Body of pancreas (tissue), 4 donors: ENCODE data around the gene PRSS56. TPM values are rescaled to one million over a fixed set of nuclear protein-coding genes. Genes with fewer than 3 reads are reported as not detected.

Experiments used
- ATAC-seq: fragments of 150-250 bp; one replicate; pipeline ENCODE4 v1.9.1; 2016
- DNase-seq, 4 donors: peaks; one replicate each; pipeline ENCODE4 v3.0.0-alpha.2; 2019
- H3K27ac ChIP-seq, 4 donors: fragments of 200-600 bp; sonication (generic); 1 replicate in 3 of 4; 2 replicates in 1 of 4; pipeline versions ENCODE4 v1.5.1 to v1.6.1; 2016 to 2019; ENCODE audit warnings: mild to moderate bottlenecking in 1 of 4, mixed read lengths in 1 of 4, moderate library complexity in 1 of 4
- H3K27me3 ChIP-seq, 2 donors: fragments of 200-600 bp; sonication (generic); one replicate each; pipeline ENCODE4 v1.6.0; 2016; ENCODE audit warnings: mild to moderate bottlenecking in 1 of 2
- H3K36me3 ChIP-seq, 2 donors: fragments of 200-600 bp; sonication (generic); replicated peaks in 1 of 2; 2 replicates each; pipeline ENCODE4 v1.5.1; 2016; ENCODE audit warnings: low read depth in 2 of 2; ENCODE audit not compliant: insufficient read depth in 1 of 2
- H3K4me1 ChIP-seq: fragments of 200-600 bp; sonication (generic); one replicate; pipeline ENCODE4 v1.6.0; 2016
- H3K4me3 ChIP-seq, 2 donors: fragments of 200-600 bp; sonication (generic); 1 replicate in 1 of 2; 2 replicates in 1 of 2; pipeline ENCODE4 v1.5.1; 2016 to 2019
- H3K9me3 ChIP-seq, 3 donors: fragments of 200-600 bp; sonication (generic); 1 replicate in 2 of 3; 2 replicates in 1 of 3; pipeline ENCODE4 v1.5.1; 2016
- POLR2A ChIP-seq, 3 donors: fragments of 450-650 bp; IDR thresholded peaks; one replicate each; pipeline ENCODE4 v1.6.1; 2016; ENCODE audit warnings: antibody characterized with exemption in 3 of 3, mild to moderate bottlenecking in 2 of 3
- WGBS, 2 donors: methylation state at CpG; one replicate each; pipeline ENCODE4 v1.1.5; 2017; 5-methylcytosine and 5-hydroxymethylcytosine counted together
- intact Hi-C: fragments of 100-400 bp; cut with DNase I; formaldehyde crosslinking; loops from one replicate; pipeline ENCODE4 v1.15.1; 2023
- total RNA-seq, 2 donors: library from RNA; depleted of rRNA; stranded (reverse); fragments of >200 nt; gene quantifications; one replicate each; pipeline ENCODE4 v1.1.0, GENCODE V29; 2016
- TF ChIP-seq, protein P1 (sequence below), 7 experiments: fragments of 450-650 bp in 4 of 7; fragments of 200-600 bp in 3 of 7; sonication (generic) in 3 of 7; IDR thresholded peaks; one replicate each; pipeline ENCODE4 v1.5.1; 2016 to 2019; ENCODE audit warnings: antibody characterized with exemption in 7 of 7

The PRSS56 gene
- total RNA-seq, 2 donors from 2014 or later, result not detected

DNA sequence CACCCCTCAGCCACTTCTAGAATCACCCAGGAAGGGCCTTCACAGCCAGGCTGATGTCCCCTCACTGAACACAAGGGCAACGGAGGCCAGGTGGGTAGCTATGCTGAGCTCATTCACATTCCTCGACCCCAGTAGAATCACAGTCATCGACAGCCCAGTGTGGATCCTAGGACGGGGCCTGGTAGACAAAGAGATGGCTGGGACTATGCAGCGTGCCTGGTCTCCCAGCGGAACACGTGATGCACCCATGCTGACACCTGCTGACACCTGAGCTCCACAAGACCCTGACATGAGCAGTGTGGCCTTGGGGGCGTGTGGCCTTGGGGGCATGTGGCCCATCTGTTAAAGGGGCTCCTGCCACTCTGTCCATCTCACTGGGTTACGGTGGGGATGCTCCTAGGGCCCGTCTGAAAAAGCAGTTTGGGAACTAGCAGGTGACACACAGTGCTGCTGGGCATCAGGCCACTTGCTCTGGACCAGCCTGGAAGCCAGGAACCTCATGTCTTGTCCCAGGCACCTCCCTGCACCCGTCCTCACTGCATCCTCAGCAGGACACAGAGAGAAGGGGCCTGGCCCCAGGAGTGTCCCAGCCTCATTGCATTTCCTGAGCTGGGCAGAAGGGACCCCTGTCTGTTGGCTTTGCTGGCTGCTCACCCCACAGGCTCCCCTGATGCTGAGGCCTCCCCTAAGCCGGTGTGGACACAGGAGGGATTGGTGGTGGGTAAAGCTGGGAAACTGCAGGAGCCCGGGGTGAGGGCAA lies 42.3 kb upstream of the PRSS56 start:
- Histone ChIP-seq H3K9me3 (no peaks in the 10 kb centered on the region), H3K27me3 (no peaks in the 10 kb centered on the region), H3K36me3 (no peaks in the 10 kb centered on the region), H3K27ac (no peak overlapping the region), H3K4me1 (no peaks in the 10 kb centered on the region), H3K4me3 (no peak overlapping the region)
- intact Hi-C loops, result no loop called here
- DNase-seq (peak in 1 of 4 donors; percentile 2), ATAC-seq (no peak)
- WGBS, 2 donors, result 73 to 79% methylated on average over 3 to 13 of the region's 13 CpGs
- TF ChIP-seq, protein P1, sequence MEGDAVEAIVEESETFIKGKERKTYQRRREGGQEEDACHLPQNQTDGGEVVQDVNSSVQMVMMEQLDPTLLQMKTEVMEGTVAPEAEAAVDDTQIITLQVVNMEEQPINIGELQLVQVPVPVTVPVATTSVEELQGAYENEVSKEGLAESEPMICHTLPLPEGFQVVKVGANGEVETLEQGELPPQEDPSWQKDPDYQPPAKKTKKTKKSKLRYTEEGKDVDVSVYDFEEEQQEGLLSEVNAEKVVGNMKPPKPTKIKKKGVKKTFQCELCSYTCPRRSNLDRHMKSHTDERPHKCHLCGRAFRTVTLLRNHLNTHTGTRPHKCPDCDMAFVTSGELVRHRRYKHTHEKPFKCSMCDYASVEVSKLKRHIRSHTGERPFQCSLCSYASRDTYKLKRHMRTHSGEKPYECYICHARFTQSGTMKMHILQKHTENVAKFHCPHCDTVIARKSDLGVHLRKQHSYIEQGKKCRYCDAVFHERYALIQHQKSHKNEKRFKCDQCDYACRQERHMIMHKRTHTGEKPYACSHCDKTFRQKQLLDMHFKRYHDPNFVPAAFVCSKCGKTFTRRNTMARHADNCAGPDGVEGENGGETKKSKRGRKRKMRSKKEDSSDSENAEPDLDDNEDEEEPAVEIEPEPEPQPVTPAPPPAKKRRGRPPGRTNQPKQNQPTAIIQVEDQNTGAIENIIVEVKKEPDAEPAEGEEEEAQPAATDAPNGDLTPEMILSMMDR (IDR thresholded peaks at IDR 0.05), result no peak
- TF ChIP-seq POLR2A (IDR thresholded peaks at IDR 0.05), result no peak

DNA sequence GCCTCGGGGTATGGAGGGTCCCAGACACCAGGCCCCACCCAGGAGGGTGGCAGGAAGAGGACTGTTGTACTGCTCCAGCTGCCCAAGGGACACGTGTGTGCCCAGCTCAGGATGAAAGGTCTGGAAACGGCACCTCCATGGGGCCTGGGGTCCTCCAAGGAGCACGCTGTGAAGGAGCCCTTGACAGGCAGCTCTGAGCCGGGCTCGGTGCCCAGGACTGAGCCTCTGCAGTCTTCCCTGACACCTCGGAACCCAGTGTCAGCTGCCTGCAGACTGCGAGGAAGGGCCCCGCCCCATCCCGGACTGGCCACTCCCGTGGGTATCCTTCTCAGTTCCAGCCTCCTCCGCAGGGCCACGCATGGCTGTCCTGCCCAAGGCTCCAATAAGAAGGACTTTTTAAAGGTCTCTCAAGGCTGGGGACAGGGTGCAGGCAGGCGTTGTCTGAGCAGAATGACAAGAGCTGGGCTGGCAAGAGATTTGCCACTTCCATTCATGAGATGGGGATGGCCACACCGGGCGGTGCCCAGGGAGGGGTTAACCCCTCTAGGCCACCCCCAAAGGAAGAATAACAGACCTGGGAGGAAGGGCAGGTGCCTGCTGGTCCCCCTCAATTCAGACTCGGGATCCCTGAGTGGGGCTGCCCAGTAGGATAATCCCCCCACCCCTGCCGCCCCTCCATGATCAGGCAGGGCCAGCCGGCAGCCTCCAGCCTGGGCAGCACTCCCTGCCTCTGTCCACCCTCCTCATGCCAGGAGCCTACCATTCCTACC lies 41.4 kb upstream of the PRSS56 start:
- no peak overlapping the region for H3K27ac ChIP-seq
- peak in 1 of 4 donors; percentile 6 for DNase-seq
- 60 to 68% methylated on average over 8 to 11 of the region's 19 CpGs for WGBS, 2 donors

DNA sequence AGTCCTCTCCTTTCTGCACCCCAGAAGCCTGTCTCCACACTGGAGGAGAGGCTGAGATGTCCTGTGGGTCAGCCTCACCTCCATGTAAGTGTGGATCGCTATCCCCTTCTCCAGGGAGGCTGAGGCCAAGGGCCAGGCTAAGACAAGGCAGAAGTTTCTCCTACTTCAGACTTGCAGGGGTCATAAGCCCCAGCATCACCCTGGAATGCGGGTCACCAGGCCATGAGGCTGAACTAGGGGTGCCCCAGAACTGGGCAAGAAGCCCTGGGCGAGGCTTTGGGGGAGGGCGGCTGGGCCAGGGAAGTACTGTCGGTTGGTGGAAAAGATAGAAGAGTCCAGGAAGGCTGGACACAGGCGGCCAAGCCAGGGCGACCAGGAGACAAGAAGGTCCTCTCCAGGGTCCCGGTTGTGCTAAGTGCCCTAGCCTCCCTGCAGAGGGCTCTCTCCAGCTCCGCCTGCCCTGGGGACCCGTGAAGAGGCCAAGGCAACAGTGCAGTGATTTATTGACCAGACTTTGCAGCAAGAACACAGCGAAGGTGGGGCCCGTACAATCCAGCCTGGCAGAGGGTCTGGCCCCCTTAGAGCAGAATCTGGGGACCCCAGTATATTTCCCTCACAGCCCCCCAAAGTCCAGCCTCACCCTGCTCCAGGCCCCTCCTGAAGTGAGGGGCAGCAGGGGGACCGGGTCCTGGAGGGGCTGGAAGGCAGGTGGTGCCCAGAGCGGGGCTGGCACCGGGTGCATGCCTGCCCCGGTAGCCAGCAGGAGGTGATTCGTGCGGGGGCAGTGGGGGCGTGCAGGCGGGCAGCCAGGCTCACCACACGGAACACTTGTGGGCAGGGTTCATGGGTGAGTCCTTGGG lies 40.6 kb upstream of the PRSS56 start:
- Histone ChIP-seq H3K27ac (no peak overlapping the region), H3K9me3 (no peaks in the 10 kb centered on the region), H3K4me3 (no peak overlapping the region), H3K4me1 (no peaks in the 10 kb centered on the region), H3K36me3 (no peaks in the 10 kb centered on the region), H3K27me3 (no peaks in the 10 kb centered on the region)
- intact Hi-C loops, result no loop called here
- WGBS, 2 donors, result 55 to 60% methylated on average over 5 to 21 of the region's 21 CpGs
- no peak for TF ChIP-seq POLR2A (IDR thresholded peaks at IDR 0.05)
- TF ChIP-seq, protein P1 (IDR thresholded peaks at IDR 0.05), result no peak
- DNase-seq (peak in 1 of 4 donors; percentile 11), ATAC-seq (no peak)

More for the DNA sequence above, 41.4 kb upstream of the PRSS56 start:
- intact Hi-C loops, result no loop called here
- Histone ChIP-seq H3K4me1 (no peaks in the 10 kb centered on the region), H3K36me3 (no peaks in the 10 kb centered on the region), H3K4me3 (no peak overlapping the region), H3K27me3 (no peaks in the 10 kb centered on the region), H3K9me3 (no peaks in the 10 kb centered on the region)
- no peak for ATAC-seq
- TF ChIP-seq, protein P1 (IDR thresholded peaks at IDR 0.05), result no peak
- TF ChIP-seq POLR2A (IDR thresholded peaks at IDR 0.05), result no peak

DNA sequence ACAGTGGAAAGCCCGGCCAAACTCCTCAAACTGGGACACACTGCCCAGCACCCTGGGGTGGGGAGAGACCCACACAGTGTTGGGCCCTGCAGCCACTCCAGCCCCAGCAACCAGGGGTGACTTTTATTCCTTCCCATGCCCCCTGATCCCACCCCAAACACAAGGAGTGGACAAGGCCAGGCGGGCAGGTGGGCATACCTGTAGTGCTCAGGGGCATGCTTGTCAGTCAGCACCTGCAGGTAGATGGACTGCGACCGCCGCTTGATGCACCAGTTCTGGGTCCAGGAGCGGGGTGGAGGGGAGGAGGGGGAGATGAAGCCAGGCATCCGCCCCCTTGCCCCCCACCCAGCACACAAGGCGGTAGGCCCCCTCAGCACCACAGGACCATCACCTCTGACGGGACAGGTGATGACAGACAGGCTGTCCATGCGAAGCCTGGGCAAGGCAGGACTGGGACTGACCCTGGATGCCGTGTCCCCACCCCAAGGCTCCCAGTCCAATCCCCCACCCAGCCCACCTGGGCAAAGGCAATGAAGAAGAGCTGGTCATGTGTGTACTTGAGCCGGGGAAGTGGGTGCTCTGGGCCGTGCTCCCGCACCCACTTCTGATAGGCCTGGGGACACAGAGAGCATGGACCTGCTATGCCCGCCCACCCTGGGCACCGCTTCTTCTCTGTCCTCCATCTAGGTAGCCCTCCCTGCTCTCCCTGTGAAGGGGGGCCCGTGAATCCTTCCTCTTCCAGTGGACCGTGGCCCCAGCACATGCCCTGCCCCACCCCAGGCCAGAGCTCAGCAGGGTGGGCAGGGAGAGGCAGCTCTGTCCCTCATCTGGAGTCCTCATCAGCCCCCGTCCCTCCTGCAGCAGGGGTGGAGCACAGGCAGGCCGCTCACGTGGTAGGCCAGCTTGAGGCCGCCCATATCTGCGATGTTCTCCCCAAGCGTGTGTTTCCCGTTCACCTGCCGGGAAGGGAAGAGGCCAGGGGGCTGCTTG lies 39.7 kb upstream of the PRSS56 start:
- Histone ChIP-seq H3K9me3 (no peaks in the 10 kb centered on the region), H3K4me1 (peaks cover under 1% of the 10 kb centered on the region), H3K27ac (no peak overlapping the region), H3K36me3 (no peaks in the 10 kb centered on the region), H3K27me3 (no peaks in the 10 kb centered on the region), H3K4me3 (no peak overlapping the region)
- WGBS, 2 donors, result 69 to 73% methylated on average over 5 to 25 of the region's 26 CpGs
- ATAC-seq (no peak), DNase-seq (peak in 1 of 4 donors; percentile 4)
- TF ChIP-seq POLR2A (IDR thresholded peaks at IDR 0.05), result no peak
- TF ChIP-seq, protein P1 (IDR thresholded peaks at IDR 0.05), result no peak
- intact Hi-C loops, result no loop called here
